ENCODE measurements around the gene ANXA2R. TPM values are rescaled to one million over a fixed set of nuclear protein-coding genes. Genes with fewer than 3 reads are reported as not detected.
A peak's percentile ranks its signal among the peaks of the same experiment; 100 is the strongest.

The ANXA2R gene
- total and polyA plus RNA-seq, 2 donors (not counting 1 experiment from before 2014, with no cell fraction given): 19.3 to 50.4 TPM

GRCh38 chr5:43045236-43045635, 5.1 kb upstream of the ANXA2R start:
- H3K27me3 Mint-ChIP-seq: no peaks in the 10 kb centered on the region

DNA sequence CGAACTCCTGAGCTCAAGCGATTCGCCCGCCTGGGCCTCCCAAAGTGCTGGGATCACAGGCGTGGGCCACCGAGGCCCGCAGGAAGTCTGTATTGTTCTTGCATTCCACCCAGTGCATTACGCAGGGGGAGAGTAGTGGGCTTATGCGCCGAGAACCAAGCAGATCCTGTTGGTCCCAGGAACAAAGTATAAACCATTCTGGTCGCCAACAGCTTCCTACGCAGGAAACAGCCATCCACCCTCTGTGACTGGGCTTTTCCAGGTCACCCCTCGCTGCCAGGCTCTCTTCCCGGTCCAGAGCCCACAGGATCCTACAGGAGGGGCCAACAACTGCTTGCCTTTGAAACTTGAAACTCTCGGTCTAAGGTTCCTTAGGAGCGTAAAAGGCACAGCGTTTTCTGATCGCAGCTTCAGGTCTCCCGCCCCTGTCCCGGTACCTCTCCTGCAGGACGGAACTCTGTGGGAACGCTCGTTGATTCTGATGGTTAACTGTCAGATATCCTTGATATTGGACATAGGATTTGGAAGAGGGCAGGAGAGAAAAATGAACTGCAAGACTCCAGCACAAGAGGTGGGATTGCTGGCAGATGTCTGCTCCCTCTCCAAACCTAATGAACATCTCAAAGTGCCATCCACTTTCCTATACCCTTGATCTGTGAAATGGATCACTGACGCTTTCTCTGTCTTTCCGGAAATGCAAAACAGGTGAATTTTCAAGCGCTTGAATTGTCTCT, 4.2 kb upstream of the ANXA2R start:
- H3K9ac ChIP-seq (ENCODE audit: low read length): no peak overlapping the region
- no peaks in the 10 kb centered on the region for H3K9me3 ChIP-seq (ENCODE audit: control extremely low read depth in 1 of 3, control insufficient read depth in 2 of 3, insufficient read depth in 1 of 3, low read length in 2 of 3)
- peak overlapping the region; percentile 46 for H3K27ac Mint-ChIP-seq
- no peak for TF ChIP-seq EZH2 (IDR thresholded peaks at IDR 0.05; ENCODE audit: borderline replicate concordance, insufficient read depth, low read depth, low read length, poor library complexity, severe bottlenecking)
- no peak for TF ChIP-seq CTCF (IDR thresholded peaks at IDR 0.05)
- H4K20me1 ChIP-seq (ENCODE audit: control insufficient read depth, insufficient read depth, low read length, poor library complexity, severe bottlenecking): peaks cover 5% of the 10 kb centered on the region
- H3K27me3 ChIP-seq (replicated peaks in 1 of 4; ENCODE audit: control extremely low read depth in 1 of 4, control insufficient read depth in 3 of 4, insufficient read depth in 4 of 4, low read length in 3 of 4): no peaks in the 10 kb centered on the region
- no peak for DNase-seq
- no peaks in the 10 kb centered on the region for H3K36me3 ChIP-seq (replicated peaks in 1 of 2; ENCODE audit: control extremely low read depth in 1 of 2, control insufficient read depth in 1 of 2, extremely low read depth in 1 of 2, insufficient read depth in 2 of 2, low read length in 1 of 2)
- H2AFZ ChIP-seq (ENCODE audit: insufficient read depth, low read depth, low read length, poor library complexity, severe bottlenecking): no peak overlapping the region
- no peak overlapping the region for H3K4me3 Mint-ChIP-seq
- CTCF ChIA-PET: interaction anchor here (0.7 to 9.5 kb wide), 4 partner anchors 20 to 95 kb away, joined by 3 to 194 read pairs (median 4); no protein-coding TSS in a partner anchor
- intact Hi-C loops (cut with micrococcal nuclease): no loop called here
- no peaks in the 10 kb centered on the region for H3K9me3 Mint-ChIP-seq (ENCODE audit: insufficient read depth)
- ATAC-seq (ENCODE audit: low read depth): no peak
- H3K4me2 ChIP-seq (replicated peaks; ENCODE audit: low read depth, low read length, poor library complexity, severe bottlenecking): no peak overlapping the region
- peaks cover 0 to 17% of the 10 kb centered on the region in 2 donors for H3K4me1 ChIP-seq (ENCODE audit: control insufficient read depth in 2 of 2, insufficient read depth in 2 of 2, low read length in 2 of 2)
- peaks cover 12% of the 10 kb centered on the region for H3K79me2 ChIP-seq (ENCODE audit: control insufficient read depth, insufficient read depth, low read length)
- H3K27ac ChIP-seq (ENCODE audit: low read length in 2 of 2): no peak overlapping the region
- H3K4me3 ChIP-seq (ENCODE audit: control extremely low read depth in 1 of 5, extremely low read depth in 1 of 5, insufficient read depth in 1 of 5, low read depth in 2 of 5, low read length in 4 of 5): no peak overlapping the region
- peaks cover 16% of the 10 kb centered on the region for H3K4me1 Mint-ChIP-seq
- POLR2A ChIA-PET: interaction anchor here (0.5 to 7.0 kb wide), 3 partner anchors 20 to 106 kb away, joined by 6 to 136 read pairs (median 37); partner anchors contain the start of gene ZNF131
- H3K27me3 Mint-ChIP-seq: no peaks in the 10 kb centered on the region
- 96% methylated on average over 26 of the region's 26 CpGs for WGBS (ENCODE audit: insufficient coverage)

More at GRCh38 chr5:43045236-43045635, 5.1 kb upstream of the ANXA2R start:
- Histone ChIP-seq H2AFZ (ENCODE audit: insufficient read depth, low read depth, low read length, poor library complexity, severe bottlenecking) (no peak overlapping the region), H3K27me3 (replicated peaks in 1 of 4; ENCODE audit: control extremely low read depth in 1 of 4, control insufficient read depth in 3 of 4, insufficient read depth in 4 of 4, low read length in 3 of 4) (no peaks in the 10 kb centered on the region), H3K9ac (ENCODE audit: low read length) (no peak overlapping the region), H3K4me1 (ENCODE audit: control insufficient read depth in 2 of 2, insufficient read depth in 2 of 2, low read length in 2 of 2) (peaks cover 0 to 17% of the 10 kb centered on the region in 2 donors), H3K4me2 (replicated peaks; ENCODE audit: low read depth, low read length, poor library complexity, severe bottlenecking) (no peak overlapping the region), H3K79me2 (ENCODE audit: control insufficient read depth, insufficient read depth, low read length) (peaks cover 12% of the 10 kb centered on the region), H3K9me3 (ENCODE audit: control extremely low read depth in 1 of 3, control insufficient read depth in 2 of 3, insufficient read depth in 1 of 3, low read length in 2 of 3) (no peaks in the 10 kb centered on the region), H3K36me3 (replicated peaks in 1 of 2; ENCODE audit: control extremely low read depth in 1 of 2, control insufficient read depth in 1 of 2, extremely low read depth in 1 of 2, insufficient read depth in 2 of 2, low read length in 1 of 2) (no peaks in the 10 kb centered on the region), H3K27ac (ENCODE audit: low read length in 2 of 2) (no peak overlapping the region), H4K20me1 (ENCODE audit: control insufficient read depth, insufficient read depth, low read length, poor library complexity, severe bottlenecking) (peaks cover 5% of the 10 kb centered on the region), H3K4me3 (ENCODE audit: control extremely low read depth in 1 of 5, extremely low read depth in 1 of 5, insufficient read depth in 1 of 5, low read depth in 2 of 5, low read length in 4 of 5) (no peak overlapping the region)
- ChIA-PET CTCF (interaction anchor here (1.2 to 9.5 kb wide), 6 partner anchors 19 to 96 kb away, joined by 3 to 194 read pairs (median 5); no protein-coding TSS in a partner anchor), POLR2A (no interaction called here)
- Mint-ChIP-seq H3K9me3 (ENCODE audit: insufficient read depth) (no peaks in the 10 kb centered on the region), H3K4me1 (peaks cover 10% of the 10 kb centered on the region), H3K4me3 (no peak overlapping the region), H3K27ac (no peak overlapping the region)
- ATAC-seq (ENCODE audit: low read depth): no peak
- intact Hi-C loops (cut with micrococcal nuclease): no loop called here
- no peak for DNase-seq
- no peak for TF ChIP-seq EZH2 (IDR thresholded peaks at IDR 0.05; ENCODE audit: borderline replicate concordance, insufficient read depth, low read depth, low read length, poor library complexity, severe bottlenecking)
- 98% methylated on average over 4 of the region's 4 CpGs for WGBS (ENCODE audit: insufficient coverage)
